ENCODE measurements around the gene OLFM4. TPM values are rescaled to one million over a fixed set of nuclear protein-coding genes. Genes with fewer than 3 reads are reported as not detected.

The OLFM4 gene
- total and polyA plus RNA-seq, 2 donors (not counting 3 experiments of a cell fraction or from before 2014, with no cell fraction given): not detected

GRCh38 chr13:53014495-53015443 is 13.8 kb upstream of the OLFM4 start:
- TF ChIP-seq MYC (IDR thresholded peaks at IDR 0.05; ENCODE audit: low read depth, low read length): no peak
- TF ChIP-seq POLR2AphosphoS5 (IDR thresholded peaks at IDR 0.05; ENCODE audit: insufficient read depth, low read depth, low read length): no peak
- no peak for TF ChIP-seq EZH2 (IDR thresholded peaks at IDR 0.05; ENCODE audit: borderline replicate concordance, low read depth, low read length, severe bottlenecking)
- no peak for TF ChIP-seq FOS (IDR thresholded peaks at IDR 0.05; ENCODE audit: borderline replicate concordance, insufficient read depth, low read length)
- no peak for TF ChIP-seq MAX (IDR thresholded peaks at IDR 0.05; ENCODE audit: insufficient read depth, insufficient read length)
- TF ChIP-seq JUN (IDR thresholded peaks at IDR 0.05; ENCODE audit: borderline replicate concordance, insufficient read depth, insufficient read length, low read depth): no peak
- Histone ChIP-seq H3K27me3 (ENCODE audit: control insufficient read depth in 2 of 2, insufficient read depth in 2 of 2, low read length in 2 of 2) (no peaks in the 10 kb centered on the region), H3K9me3 (replicated peaks; ENCODE audit: control insufficient read depth, insufficient read depth, low read length) (peaks cover 3% of the 10 kb centered on the region), H3K9ac (replicated peaks; ENCODE audit: extremely low read depth, insufficient read depth, low read length) (no peak overlapping the region), H3K9me1 (replicated peaks; ENCODE audit: control insufficient read depth, extremely low read depth, insufficient read depth, low read length) (no peaks in the 10 kb centered on the region), H3K4me1 (ENCODE audit: control insufficient read depth, extremely low read depth, insufficient read depth, low read length) (no peaks in the 10 kb centered on the region), H3K4me2 (ENCODE audit: insufficient read depth, low read length) (no peak overlapping the region), H4K20me1 (replicated peaks; ENCODE audit: control insufficient read depth, extremely low read depth, insufficient read depth, low read length) (no peaks in the 10 kb centered on the region), H3K4me3 (replicated peaks in 1 of 3; ENCODE audit: insufficient read depth in 1 of 3, low read depth in 1 of 3, low read length in 3 of 3) (no peak overlapping the region), H2AFZ (ENCODE audit: low read depth, low read length) (no peak overlapping the region), H3K79me2 (ENCODE audit: control insufficient read depth, insufficient read depth, low read length) (no peaks in the 10 kb centered on the region), H3K27ac (ENCODE audit: insufficient read depth, low read depth, low read length) (no peak overlapping the region), H3K36me3 (ENCODE audit: control insufficient read depth in 2 of 2, extremely low read depth in 1 of 2, insufficient read depth in 2 of 2, low read length in 2 of 2) (no peaks in the 10 kb centered on the region)
- intact Hi-C loops (cut with micrococcal nuclease) (no loop called here), dilution Hi-C loops (cut with MboI; ENCODE audit: extremely low pct_ligation_motif_present, low sequenced_read_pairs) (no loop called here)
- FAIRE-seq (no peak), DNase-seq (ENCODE audit: low read depth, low spot score) (no peak)
- no TSS peak for BruUV-seq (replicated peaks)
- ChIA-PET CTCF (no interaction called here), POLR2A (no interaction called here)

GRCh38 chr13:53015971-53016370 is 12.6 kb upstream of the OLFM4 start:
- no TSS peak for BruUV-seq (replicated peaks)
- no peaks in the 10 kb centered on the region for H3K9me1 ChIP-seq (replicated peaks; ENCODE audit: control insufficient read depth, extremely low read depth, insufficient read depth, low read length)
- no peak overlapping the region for H3K9ac ChIP-seq (replicated peaks; ENCODE audit: extremely low read depth, insufficient read depth, low read length)
- H3K27me3 ChIP-seq (ENCODE audit: control insufficient read depth in 2 of 2, insufficient read depth in 2 of 2, low read length in 2 of 2): no peaks in the 10 kb centered on the region
- H4K20me1 ChIP-seq (replicated peaks; ENCODE audit: control insufficient read depth, extremely low read depth, insufficient read depth, low read length): no peaks in the 10 kb centered on the region
- no peaks in the 10 kb centered on the region for H3K4me1 ChIP-seq (ENCODE audit: control insufficient read depth, extremely low read depth, insufficient read depth, low read length)
- no peaks in the 10 kb centered on the region for H3K79me2 ChIP-seq (ENCODE audit: control insufficient read depth, insufficient read depth, low read length)
- no peak overlapping the region for H3K27ac ChIP-seq (ENCODE audit: insufficient read depth, low read depth, low read length)
- no peak overlapping the region for H2AFZ ChIP-seq (ENCODE audit: low read depth, low read length)
- DNase-seq (ENCODE audit: low read depth, low spot score) (no peak), FAIRE-seq (no peak)
- POLR2A ChIA-PET: no interaction called here
- no peak for TF ChIP-seq GATA2 (IDR thresholded peaks at IDR 0.05; ENCODE audit: insufficient read depth, insufficient read length, low read depth, low read length)
- no peak for TF ChIP-seq EZH2 (IDR thresholded peaks at IDR 0.05; ENCODE audit: borderline replicate concordance, low read depth, low read length, severe bottlenecking)
- TF ChIP-seq POLR2AphosphoS5 (IDR thresholded peaks at IDR 0.05; ENCODE audit: insufficient read depth, low read depth, low read length): no peak
- TF ChIP-seq JUN (IDR thresholded peaks at IDR 0.05; ENCODE audit: borderline replicate concordance, insufficient read depth, insufficient read length, low read depth): no peak
- TF ChIP-seq MAX (IDR thresholded peaks at IDR 0.05; ENCODE audit: insufficient read depth, insufficient read length): no peak
- TF ChIP-seq POLR2A (IDR thresholded peaks at IDR 0.05; ENCODE audit: low read depth, low read length): no peak
- TF ChIP-seq MYC (IDR thresholded peaks at IDR 0.05; ENCODE audit: low read depth, low read length): no peak
- no peak for TF ChIP-seq FOS (IDR thresholded peaks at IDR 0.05; ENCODE audit: borderline replicate concordance, insufficient read depth, low read length)
- no peak for TF ChIP-seq CTCF (IDR thresholded peaks at IDR 0.05; ENCODE audit: extremely low read depth in 1 of 2, insufficient read depth in 1 of 2, low read depth in 1 of 2, low read length in 2 of 2)
- intact Hi-C loops (cut with micrococcal nuclease) (no loop called here), dilution Hi-C loops (cut with MboI; ENCODE audit: extremely low pct_ligation_motif_present, low sequenced_read_pairs) (no loop called here)
- CTCF ChIA-PET: no interaction called here
- H3K36me3 ChIP-seq (ENCODE audit: control insufficient read depth in 2 of 2, extremely low read depth in 1 of 2, insufficient read depth in 2 of 2, low read length in 2 of 2): no peaks in the 10 kb centered on the region
- H3K4me2 ChIP-seq (ENCODE audit: insufficient read depth, low read length): no peak overlapping the region
- H3K4me3 ChIP-seq (replicated peaks in 1 of 3; ENCODE audit: insufficient read depth in 1 of 3, low read depth in 1 of 3, low read length in 3 of 3): no peak overlapping the region
- H3K9me3 ChIP-seq (replicated peaks; ENCODE audit: control insufficient read depth, insufficient read depth, low read length): peaks cover 4% of the 10 kb centered on the region

All from endothelial cell of umbilical vein (primary cell).